GM18858 (cell line): ENCODE data around the gene MMP23B.

Experiments used
- ATAC-seq: cut with Tn5 transposase; IDR thresholded peaks from one replicate; pipeline ENCODE4 v1.9.1; 2021; ENCODE audit not compliant: unreplicated experiment

Gene MMP23B

GRCh38 chr1:1618396-1619068, 13.4 kb upstream of the MMP23B start:
- no peak for ATAC-seq

DNA sequence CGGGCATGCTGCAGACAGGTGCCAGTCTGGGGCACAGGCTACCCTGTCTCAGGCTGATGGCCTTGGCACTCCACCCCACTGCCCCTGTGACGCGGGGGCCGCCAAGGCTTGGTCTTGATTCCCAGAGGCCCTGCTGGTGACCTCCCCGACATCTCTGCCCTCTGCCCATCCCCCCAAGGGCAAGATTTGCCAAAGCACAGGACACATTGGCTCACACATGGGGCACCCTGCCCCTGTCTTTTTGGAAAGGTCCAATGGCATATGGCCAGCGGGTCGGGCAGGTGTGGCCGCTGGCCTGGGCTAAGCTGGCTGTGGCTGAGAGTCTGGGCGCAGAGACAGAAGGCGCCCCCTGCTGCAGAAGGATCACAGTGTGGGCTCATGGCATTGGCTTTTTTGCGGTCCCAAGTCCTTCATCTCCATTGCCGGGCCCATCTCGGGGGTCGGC, 12.0 kb upstream of the MMP23B start:
- no peak for ATAC-seq

- ATAC-seq = no peak
These were observed 11.4 kb upstream of the MMP23B start for GRCh38 chr1:1620433-1621139.

DNA sequence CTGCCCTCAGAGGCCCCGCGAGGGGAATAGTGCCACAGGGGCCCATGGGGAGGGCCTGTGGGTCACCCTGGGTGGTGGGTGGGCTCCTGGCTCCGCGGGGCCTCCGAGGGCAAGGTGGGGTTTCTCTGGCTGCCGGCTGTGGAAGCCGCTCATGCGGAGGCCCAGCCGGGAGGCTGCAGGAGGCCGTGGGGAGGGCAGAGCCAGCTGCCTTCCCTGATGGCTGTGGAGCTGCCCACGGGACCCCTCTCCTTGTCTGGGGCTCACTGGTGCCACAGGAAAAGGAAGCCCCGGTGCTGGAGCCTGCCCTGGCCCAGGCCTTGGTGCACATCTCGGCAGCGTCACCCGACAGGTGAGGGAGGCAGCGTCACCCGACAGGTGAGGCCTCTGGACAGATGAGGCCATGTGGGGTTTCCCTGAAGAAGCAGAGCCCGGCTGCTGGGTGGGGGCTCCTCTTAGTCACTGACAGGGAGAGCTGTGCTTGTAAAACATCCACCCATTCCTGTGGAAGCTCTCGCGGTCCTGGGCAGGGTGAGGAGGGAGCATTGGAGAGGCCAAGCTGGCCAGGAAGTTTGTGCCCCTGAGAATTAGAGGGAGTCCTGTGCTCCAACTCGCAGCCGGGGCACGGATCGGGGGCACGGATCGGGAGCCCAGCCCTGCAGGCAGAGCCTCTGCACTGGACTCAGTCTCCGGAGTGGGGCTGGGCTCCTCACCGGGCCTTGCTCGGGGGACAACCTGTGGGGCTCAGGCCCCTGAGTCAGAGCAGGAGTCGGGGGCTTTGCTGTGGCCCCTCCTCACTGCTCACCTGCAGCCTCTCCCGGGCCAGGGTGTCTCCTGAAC, 10.6 kb upstream of the MMP23B start:
- ATAC-seq = no peak

- ATAC-seq = no peak
These were observed 9.8 kb upstream of the MMP23B start for GRCh38 chr1:1622010-1622787.

DNA sequence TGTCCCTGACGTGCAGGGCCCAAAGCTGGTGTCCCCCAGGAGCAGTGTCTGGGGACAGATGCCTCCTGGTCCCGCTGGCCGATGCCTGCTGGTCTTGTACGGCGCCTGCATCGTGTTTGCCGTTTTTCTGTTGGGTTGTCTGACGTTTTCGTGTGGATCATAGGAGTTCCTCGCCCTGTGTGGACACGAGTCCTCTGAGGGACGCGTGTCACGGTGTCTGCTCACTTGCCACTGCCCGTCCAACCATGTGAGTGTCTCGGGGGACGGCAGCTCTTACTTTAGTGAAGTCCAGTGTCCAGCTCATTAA, 9.2 kb upstream of the MMP23B start:
- no peak for ATAC-seq

- ATAC-seq = no peak
These were observed 8.8 kb upstream of the MMP23B start for GRCh38 chr1:1623181-1623630.

DNA sequence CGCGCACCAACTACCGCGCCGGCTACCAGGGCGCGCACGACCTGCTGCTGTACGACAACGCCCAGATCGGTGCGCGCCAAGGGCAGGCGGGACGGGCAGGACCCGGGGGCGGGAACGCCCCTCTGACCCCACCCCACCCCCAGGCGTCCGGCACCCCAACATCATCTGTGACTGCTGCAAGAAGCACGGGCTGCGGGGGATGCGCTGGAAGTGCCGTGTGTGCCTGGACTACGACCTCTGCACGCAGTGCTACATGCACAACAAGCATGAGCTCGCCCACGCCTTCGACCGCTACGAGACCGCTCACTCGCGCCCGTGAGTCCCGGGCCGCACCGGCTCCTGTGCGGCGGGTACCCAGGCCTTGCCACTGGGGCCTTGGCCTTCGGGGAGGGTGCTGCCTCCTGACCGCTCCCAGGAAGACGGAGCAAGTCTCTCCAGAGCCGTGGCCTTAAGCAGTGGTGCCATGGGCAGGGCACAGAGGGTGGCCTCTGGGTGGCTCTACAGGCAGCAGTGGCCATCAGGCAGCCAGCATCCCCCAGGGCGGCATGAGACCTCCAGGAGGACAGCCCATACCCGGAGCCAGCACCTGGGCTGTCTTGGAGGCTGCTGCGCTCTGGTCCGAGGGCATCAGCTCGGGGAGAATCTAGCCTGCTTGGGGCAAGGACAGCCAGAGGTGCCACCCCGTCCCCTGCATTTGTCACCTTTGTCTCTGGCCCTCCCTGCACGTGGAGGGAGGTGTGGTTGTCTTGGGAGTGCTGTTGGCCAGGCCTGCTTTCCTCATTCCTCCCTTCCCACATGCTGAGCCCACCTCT, 8.1 kb upstream of the MMP23B start:
- no peak for ATAC-seq

- ATAC-seq = no peak
These were observed 7.2 kb upstream of the MMP23B start for GRCh38 chr1:1624443-1625403.

DNA sequence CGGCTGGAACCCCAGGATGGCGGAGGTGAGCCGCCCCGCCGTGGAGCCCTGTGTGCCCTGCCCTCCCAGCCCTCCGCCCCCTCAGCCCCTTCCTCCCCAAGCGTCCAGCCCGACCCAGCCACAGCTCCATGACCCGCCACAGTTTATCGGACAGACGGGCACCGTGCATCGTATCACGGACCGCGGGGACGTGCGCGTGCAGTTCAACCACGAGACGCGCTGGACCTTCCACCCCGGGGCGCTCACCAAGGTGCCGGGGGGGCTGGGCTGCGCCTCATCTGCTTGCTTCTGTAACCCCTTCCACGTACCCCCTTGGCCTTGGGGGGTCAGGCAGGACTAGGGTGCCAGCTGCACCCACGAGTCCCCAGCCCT, 6.6 kb upstream of the MMP23B start:
- no peak for ATAC-seq

GRCh38 chr1:1625824-1626206, 6.2 kb upstream of the MMP23B start:
- ATAC-seq = no peak

DNA sequence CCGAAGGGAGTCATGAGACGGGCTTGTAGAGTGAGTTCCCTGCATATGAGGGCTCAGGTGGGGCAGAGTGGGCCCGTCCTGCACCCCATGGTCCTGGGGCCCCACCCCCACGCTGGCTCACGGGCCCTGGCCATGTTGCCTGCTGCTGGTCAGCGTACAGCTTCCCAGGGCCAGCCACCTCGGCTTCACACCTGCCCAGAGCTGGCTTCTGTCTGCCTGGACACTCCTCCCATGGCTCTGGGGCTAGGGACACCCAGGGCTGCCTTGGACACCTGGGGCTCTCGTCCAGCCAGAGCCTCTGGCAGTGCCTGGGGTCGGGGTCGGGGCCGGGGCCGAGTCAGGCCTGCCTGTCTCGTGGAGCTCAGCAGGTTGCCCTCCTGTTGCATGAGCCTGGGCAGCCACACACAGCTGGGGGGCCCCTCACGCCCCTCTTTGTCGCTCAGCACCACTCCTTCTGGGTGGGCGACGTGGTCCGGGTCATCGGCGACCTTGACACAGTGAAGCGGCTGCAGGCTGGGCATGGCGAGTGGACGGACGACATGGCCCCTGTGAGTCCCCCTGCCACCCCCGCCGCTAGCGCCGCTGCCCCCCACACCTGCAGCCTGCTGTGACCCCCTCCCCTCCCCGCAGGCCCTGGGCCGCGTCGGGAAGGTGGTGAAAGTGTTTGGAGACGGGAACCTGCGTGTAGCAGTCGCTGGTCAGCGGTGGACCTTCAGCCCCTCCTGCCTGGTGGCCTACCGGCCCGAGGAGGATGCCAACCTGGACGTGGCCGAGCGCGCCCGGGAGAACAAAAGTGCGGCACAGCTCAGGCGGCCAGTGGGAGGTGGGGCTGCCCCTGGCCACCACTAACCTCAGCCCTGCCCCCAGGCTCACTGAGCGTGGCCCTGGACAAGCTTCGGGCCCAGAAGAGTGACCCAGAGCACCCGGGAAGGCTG, 5.5 kb upstream of the MMP23B start:
- no peak for ATAC-seq

DNA sequence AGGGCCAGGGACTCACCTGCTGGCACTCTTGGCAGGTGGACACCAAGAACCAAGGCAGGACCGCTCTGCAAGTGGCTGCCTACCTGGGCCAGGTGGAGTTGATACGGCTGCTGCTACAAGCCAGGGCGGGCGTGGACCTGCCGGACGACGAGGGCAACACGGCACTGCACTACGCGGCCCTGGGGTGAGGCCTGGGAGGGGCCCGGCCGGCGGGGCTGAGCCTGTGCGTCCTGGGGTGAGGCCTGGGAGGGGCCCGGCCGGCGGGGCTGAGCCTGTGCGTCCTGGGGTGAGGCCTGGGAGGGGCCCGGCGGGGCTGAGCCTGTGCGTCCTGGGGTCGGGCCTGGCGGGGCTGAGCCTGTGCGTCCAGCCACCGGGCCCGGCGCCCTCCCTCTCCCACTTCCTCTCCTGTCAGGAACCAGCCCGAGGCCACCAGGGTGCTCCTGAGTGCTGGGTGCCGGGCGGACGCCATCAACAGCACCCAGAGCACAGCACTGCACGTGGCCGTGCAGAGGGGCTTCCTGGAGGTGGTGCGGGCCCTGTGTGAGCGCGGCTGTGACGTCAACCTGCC, 4.6 kb upstream of the MMP23B start:
- ATAC-seq = no peak

DNA sequence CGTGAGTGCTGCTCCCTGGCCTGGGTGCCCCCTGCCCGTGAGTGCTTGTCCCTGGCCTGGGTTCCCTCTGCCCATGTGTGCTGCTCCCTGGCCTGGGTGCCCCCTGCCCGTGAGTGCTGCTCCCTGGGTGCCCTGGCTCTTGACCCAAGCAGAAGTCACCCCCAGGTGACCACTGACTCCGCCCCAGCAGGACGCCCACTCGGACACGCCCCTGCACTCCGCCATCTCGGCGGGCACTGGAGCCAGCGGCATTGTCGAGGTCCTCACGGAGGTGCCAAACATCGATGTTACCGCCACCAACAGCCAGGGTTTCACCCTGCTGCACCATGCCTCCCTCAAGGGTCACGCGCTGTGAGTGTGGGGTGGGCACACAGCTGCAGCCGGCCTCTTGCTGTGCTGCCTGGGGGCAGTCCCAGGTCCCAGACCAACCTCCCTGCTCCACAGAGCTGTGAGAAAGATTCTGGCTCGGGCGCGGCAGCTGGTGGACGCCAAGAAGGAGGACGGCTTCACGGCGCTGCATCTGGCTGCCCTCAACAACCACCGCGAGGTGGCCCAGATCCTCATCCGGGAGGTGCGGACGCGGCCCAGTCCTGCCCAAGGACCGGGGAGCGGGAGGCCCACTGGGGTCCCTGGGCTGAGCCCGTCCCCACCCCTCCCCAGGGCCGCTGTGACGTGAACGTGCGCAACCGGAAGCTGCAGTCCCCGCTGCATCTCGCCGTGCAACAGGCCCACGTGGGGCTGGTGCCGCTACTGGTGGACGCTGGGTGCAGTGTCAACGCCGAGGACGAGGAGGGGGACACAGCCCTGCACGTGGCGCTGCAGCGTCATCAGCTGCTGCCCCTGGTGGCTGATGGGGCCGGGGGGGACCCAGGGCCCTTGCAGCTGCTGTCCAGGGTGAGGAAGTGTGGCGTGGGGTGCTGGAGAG, 3.9 kb upstream of the MMP23B start:
- ATAC-seq = no peak

- no peak for ATAC-seq
These were observed 3.1 kb upstream of the MMP23B start for GRCh38 chr1:1628754-1629429.
